Globus pallidus (tissue), 1 donor: ENCODE measurements around the gene SULT1A1.
A peak's percentile ranks its signal among the peaks of the same experiment; 100 is the strongest.
"Not testable (repeated sequence)": the region's sequence is repeated elsewhere in the genome, so short reads cannot be mapped to it uniquely, and the experiment has no call there.

Experiments used
- DNase-seq: peaks from one replicate; pipeline ENCODE4 v3.0.0-alpha.2; 2015; ENCODE audit warnings: low spot score

Gene SULT1A1

GRCh38 chr16:28609631-28610594, at the start of gene SULT1A1:
Gene SULT1A1 (minus strand): TSS chr16:28610044. CDS start chr16:28608855, 1,189 bp downstream.
- DNase-seq: no peak

GRCh38 chr16:28639959-28640358, 30.1 kb upstream of the SULT1A1 start:
- DNase-seq: not testable (repeated sequence)

GRCh38 chr16:28638359-28638758, 28.5 kb upstream of the SULT1A1 start:
- not testable (repeated sequence) for DNase-seq

- DNase-seq: not testable (repeated sequence)
Observed at GRCh38 chr16:28637765-28638164, 27.9 kb upstream of the SULT1A1 start, which contains the start of gene NPIPB8. Gene NPIPB8 (plus strand): TSS chr16:28638065. CDS start chr16:28638361, 296 bp downstream.

- not testable (repeated sequence) for DNase-seq
Observed at GRCh38 chr16:28636093-28636823, 26.4 kb upstream of the SULT1A1 start.

GRCh38 chr16:28630905-28631304, 21.1 kb upstream of the SULT1A1 start:
- DNase-seq: not testable (repeated sequence)

GRCh38 chr16:28623172-28623711, 13.4 kb upstream of the SULT1A1 start:
- DNase-seq: peak; percentile 7

- not testable (repeated sequence) for DNase-seq
Observed at GRCh38 chr16:28622532-28623171, 12.8 kb upstream of the SULT1A1 start.

GRCh38 chr16:28621481-28622155, 11.8 kb upstream of the SULT1A1 start:
- DNase-seq: no peak

GRCh38 chr16:28620316-28620715, 10.5 kb upstream of the SULT1A1 start:
- not testable (repeated sequence) for DNase-seq

GRCh38 chr16:28617874-28618273, 8.0 kb upstream of the SULT1A1 start:
- DNase-seq: no peak

GRCh38 chr16:28616636-28617035, 6.8 kb upstream of the SULT1A1 start:
- no peak for DNase-seq

GRCh38 chr16:28616224-28616577, 6.4 kb upstream of the SULT1A1 start:
- not testable (repeated sequence) for DNase-seq

- DNase-seq: not testable (repeated sequence)
Observed at GRCh38 chr16:28615486-28616223, 5.8 kb upstream of the SULT1A1 start.

GRCh38 chr16:28614561-28614960, 4.7 kb upstream of the SULT1A1 start:
- DNase-seq: not testable (repeated sequence)

GRCh38 chr16:28613912-28614311, 4.1 kb upstream of the SULT1A1 start:
- not testable (repeated sequence) for DNase-seq

- not testable (repeated sequence) for DNase-seq
Observed at GRCh38 chr16:28612359-28613280, 2.8 kb upstream of the SULT1A1 start.

- DNase-seq: no peak
Observed at GRCh38 chr16:28610595-28611191, 849 bp upstream of the SULT1A1 start.
